GM18498 (cell line): ENCODE data around the gene PHKG1.
"Not testable (repeated sequence)": the region's sequence is repeated elsewhere in the genome, so short reads cannot be mapped to it uniquely, and the experiment has no call there.

ENCODE experiments used
- ATAC-seq: cut with Tn5 transposase; IDR thresholded peaks from one replicate; pipeline ENCODE4 v1.9.1; 2021; ENCODE audit warnings: mild to moderate bottlenecking, moderate library complexity; ENCODE audit not compliant: unreplicated experiment

PHKG1 gene

DNA sequence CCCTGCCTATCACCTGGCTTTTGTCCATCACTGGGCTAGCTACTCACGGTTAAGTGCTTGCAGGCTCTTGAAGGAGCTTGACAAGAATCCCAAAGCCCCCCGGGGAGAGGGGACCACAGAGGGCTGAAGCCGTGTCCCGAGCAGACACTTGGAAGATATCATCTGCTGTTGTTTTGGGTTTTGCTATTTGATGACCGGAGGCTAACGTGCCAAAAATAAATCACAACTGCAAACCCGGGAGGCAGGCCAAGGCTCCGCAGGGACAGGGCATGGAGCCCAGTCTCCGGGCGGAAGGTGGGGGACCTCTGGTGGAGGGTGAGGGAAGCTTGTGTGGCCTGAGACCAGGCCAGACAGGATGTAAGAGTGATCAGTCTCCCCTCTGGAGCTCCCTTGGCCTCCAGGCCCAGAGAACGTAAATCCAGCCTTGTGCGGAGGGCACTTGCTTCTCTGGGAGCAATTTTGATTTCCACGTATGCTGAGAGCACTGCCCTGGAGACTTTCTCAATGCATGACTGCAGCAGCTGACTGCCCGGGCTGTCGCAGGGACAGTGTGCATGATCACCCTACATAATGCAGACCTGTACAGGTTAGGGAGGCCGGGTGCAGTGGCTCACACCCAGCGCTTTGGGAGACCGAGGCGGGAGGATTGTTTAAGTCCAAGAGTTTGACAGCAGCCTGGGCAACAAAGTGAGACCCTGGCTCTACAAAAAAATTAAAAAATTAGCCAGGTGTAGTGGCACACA, at the start of gene PHKG1:
PHKG1 (minus strand) TSS at position 164 of the 743 bp plus-strand sequence. CDS start 4,011 bp downstream, outside the sequence.
- ATAC-seq, result no peak

DNA sequence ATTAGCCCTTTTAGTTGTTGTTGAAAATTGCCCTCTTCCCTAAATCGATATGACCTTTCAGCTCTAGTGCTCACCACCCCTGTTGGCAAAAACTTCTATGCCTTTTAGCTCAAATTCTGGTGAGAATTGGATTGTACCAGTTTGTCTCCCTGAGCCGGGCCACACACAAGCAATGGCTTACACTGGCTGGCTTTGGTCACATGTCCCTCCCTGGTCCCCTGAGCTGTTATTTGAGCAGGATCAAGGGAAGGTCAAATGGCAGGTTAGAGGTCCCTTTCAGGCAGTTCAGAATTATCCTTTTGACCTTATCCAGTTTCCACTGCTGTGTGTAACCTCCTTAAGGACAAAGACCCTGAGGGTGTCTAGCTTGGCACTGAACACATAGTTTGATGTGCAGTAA, 38.3 kb upstream of the PHKG1 start:
- not testable (repeated sequence) for ATAC-seq

DNA sequence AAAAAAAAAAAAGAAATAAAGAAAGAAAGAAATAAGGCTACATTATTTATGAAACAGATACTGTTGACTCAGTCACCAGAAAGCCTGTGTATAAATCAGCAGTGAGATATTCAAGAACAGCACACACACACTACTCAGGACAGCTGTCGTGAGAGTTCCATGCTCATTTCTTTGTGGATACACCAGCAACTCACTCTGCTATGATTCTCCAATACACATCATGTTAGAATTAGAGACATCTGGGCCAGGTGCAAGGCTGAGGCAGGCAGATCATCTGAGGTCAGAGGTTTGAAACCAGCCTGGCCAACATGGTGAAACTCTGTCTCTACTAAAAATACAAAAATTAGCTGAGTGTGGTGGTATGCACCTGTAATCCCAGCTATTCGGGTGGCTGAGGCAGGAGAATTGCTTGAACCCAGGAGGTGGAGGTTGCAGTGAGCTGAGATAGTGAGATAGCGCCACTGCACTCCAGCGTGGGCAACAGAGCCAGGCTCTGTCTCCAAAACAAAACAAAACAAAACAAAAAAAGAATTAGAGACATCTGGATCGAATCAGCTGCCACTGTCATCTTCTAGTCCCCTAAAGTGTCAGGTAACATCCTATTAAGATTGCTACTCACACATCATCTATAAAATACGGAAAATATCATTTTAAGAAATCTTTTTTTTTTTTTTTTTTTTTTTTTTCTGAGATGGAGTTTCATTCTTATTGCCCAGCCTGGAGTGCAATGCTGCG, 34.7 kb upstream of the PHKG1 start:
- ATAC-seq, result no peak

DNA sequence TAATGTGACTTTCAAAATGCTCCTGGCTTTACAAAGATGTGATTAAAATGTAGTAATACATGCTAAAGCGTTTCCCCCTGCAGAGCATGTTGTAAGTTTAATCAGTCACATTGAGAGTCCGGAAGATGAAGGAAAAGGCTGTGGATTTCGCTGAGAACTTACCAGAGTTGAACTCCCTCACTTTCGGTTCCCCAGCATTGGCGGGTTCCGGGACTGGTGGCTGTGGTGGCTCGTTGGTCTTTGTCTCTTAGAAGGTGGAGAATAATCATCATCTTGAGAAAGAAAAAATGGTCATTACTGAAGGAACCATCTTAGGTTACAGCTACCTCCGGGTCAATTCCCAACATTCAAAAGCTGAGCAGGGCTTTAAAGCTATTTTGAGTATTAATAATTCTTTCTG, 33.1 kb upstream of the PHKG1 start:
- ATAC-seq, result no peak

DNA sequence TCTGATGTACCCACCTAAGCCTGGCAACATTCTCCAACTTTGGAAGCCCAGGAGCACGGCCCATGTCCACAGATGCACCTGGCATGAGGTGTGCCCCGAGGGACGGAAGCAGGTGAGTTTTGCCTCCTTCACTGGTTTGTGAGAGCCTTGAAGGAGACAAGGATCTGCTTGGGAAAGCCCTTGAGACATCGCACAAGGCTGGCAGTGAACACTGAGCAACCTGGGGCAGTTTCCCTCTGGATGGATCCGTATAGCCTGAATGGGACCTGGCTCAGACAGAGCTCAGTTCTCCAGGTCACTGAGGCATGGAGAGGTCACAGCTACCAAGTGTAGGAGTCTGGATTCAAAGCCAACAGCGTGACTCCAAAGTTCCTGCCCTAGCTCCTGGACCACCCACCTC, 32.2 kb upstream of the PHKG1 start:
- ATAC-seq, result no peak

DNA sequence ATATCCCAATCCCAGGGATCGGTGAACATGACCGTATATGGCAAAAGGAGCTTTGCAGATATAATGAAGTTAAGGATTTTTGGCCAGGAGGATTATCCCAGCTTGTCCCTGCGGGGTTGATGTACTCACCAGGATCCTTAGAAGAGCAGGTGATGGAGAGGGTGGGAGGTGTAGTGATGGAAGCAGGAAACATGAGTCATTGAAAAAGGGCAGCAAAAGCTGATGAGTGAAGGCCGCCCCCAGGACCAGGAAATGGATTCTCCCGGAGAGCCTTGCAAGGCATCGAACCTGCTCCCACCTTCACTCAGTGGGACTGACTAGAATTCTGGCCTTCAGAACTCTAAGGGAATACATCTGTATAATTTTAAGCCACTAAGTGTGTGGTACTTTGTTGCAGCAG, 28.7 kb upstream of the PHKG1 start:
- ATAC-seq, result no peak

DNA sequence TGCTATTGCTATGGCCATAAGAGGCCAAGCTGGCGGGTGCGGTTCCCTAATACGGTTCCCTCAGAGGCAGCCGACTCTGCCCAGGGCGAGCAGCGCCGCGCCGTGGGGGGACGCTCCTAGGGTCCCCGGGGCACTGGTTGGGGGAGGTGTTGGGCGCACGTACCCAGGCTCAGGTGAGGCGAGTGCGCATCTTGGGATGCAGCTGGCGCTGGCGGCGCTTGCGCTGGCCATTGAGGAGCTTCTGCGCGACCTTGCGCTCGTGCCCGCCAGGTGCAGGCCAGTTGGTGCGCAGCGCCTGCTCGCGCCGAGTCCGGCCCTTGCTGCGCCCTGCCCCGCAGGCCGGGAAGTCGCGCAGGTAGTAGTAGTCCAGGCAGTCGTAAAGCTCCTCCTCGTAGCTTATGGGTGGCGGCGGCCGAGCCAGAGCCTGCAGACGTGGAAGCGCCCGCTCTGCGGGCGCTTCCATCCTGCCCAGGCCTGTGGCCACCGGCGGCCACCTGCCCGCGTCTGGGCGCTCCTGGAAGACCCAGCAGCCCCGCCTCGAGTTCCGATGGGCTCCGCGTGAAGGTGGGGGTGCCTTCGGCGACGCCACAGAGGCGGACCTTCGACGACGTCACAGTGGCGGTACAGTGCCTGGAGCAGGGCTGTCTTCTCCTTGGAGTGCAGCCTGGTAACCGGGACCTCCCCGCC, 23.2 kb upstream of the PHKG1 start, which contains the start of gene NUPR2:
NUPR2 (minus strand) TSS at position 566 of the 687 bp plus-strand sequence; CDS start at position 463, 103 bp downstream.
- no peak for ATAC-seq

DNA sequence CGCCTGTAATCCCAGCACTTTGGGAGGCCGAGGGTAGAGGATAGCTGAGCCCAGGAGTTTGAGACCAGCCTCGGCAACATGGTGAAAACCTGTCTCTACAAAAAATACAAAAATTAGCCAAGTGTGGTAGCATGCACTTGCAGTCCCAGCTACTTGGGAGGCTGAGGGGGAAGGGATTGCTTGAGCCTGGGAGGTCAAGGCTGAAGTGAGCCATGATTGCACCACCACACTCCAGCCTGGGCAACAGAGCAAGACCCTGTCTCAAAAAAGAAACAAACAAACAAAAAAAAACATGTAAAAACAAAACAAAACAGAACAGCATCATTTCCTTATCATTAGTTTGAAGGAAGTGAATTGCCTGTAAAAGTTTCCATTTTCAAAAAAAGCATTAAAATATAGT, 19.5 kb upstream of the PHKG1 start:
- not testable (repeated sequence) for ATAC-seq

DNA sequence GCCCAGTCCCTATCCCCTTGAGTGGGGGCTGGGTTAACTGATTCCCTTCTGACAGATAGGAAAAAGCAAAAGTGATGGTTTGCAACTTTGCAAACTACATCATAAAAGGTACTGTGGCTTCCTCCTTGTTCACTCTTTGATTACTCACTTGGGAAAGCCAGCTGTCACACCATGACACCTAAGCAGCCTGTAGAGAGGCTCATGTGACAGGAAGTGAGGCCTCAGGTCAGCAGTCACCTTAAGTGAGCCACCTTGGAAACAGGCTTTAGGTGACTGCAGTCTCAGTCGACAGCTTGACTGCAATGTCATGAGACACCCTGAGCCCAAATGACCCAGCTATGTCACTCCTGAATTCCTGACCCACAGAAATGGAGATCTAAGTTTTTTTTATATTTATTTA, 17.9 kb upstream of the PHKG1 start:
- ATAC-seq, result no peak

DNA sequence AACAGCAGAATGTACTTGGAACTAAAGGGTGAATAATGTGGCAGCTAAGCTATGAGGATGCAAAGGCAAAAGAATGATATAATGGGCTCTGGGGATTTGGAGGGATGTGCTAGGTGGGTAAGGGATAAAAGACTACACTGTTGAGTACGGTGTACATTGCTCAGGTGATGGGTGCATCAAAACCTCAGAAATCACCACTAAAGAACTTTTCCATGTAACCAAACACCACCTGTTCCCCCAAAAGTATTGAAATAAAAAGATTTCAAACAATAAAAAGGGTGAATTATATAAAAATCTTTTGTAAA, 15.2 kb upstream of the PHKG1 start:
- ATAC-seq, result no peak

DNA sequence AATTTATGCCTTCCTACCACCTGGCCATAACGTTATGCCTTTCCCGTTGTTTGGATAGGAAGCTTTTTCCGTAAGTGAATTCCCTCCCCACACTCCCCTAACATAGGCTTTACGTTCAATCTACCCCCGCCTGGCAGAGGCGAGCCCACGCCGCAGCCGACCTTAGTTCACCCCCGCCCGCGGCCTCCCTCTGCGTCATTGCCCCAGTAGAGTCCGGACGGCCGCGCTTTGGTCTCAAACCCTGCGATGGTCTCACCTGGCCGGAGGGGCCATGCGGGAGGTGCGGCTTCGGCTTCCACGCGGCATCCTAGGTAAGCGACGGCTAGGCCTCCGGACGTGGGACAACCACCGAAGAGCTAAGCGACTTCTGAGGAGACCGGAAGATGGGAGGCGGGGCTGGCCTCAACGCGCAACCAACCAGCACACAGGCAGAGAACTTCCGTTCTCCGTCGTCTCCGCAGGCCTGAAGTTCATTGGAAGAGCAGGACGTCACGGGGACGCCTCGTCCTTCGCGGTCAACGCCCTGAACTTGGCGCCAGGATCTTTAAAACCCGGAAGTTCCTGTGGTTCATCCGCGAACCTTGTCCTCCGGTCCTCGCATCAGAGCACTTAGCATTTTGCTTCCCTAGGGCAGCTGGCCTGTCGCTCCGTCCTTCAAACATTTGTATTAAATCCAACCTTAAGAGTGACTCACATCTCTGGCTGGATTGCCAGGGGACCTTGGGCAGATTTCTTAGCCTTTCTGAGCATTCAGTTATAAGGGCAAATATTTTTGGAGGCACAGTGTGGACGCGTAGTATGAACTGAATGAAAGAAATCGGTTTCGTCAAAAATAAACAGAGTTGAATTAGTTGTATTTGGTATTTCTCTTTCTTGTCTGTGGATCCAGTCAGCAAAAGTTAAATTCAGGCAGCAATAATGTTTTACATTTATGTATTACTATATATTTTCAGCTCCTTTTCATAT, 13.6 kb upstream of the PHKG1 start, which contains the start of gene CHCHD2:
CHCHD2 (minus strand) TSS at position 369 of the 966 bp plus-strand sequence; CDS start at position 306, 63 bp downstream.
- peak; percentile 100 for ATAC-seq

DNA sequence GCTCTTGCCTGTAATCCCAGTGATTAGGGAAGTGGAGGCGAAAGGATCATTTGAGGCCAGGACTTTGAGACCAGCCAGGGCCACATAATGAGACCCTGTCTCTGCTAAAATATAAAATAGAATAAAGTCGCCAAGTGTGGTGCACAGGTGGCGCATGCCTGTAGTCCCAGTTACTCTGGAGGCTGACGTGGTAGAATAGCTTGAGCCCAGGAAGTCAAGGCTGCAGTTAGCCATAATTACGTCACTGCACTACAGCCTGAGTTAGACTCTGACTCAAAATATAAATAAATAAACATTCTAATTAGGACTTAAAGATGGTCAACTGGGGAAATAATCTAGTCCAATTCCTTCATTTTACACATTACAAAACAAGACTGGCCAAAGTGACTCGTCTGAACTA, 12.8 kb upstream of the PHKG1 start:
- peak; percentile 29 for ATAC-seq

DNA sequence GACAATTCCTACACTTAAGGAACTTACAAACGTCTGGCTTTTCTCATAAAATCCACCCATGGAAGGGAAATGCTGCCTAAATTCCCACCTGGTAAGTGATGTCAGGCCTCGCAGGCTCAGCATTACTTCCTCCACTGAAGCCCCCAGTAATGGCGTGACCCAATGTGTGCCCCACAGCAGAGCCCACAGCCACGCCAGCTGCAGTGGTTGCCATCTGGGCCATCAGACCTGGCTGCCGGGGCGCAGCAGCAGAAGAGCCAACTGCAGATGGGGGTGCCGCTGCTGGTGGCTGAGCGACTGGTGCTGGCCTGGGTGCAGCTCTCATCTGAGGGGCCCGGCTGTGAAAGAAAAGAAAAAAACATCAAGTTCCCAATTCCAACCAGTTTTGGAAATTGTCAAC, 11.4 kb upstream of the PHKG1 start:
- ATAC-seq, result not testable (repeated sequence)

DNA sequence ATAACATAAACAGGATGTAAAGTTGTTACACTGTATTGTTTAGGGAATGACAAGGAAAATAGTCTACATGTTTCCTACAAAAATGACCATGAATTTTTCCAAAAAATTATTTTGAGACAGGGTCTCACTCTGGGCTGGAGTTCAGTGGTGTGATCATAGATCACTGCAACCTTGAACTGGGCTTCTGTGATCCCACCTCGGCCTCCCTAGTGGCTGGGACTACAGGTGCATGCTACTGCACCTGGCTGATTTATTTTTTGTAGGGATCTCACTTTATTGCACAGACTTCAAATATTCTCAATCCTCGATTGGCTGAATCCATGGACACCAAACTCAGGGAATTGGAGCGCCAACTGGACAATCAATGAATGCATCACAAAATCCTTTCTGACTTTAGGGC, 6.9 kb upstream of the PHKG1 start:
- no peak for ATAC-seq

DNA sequence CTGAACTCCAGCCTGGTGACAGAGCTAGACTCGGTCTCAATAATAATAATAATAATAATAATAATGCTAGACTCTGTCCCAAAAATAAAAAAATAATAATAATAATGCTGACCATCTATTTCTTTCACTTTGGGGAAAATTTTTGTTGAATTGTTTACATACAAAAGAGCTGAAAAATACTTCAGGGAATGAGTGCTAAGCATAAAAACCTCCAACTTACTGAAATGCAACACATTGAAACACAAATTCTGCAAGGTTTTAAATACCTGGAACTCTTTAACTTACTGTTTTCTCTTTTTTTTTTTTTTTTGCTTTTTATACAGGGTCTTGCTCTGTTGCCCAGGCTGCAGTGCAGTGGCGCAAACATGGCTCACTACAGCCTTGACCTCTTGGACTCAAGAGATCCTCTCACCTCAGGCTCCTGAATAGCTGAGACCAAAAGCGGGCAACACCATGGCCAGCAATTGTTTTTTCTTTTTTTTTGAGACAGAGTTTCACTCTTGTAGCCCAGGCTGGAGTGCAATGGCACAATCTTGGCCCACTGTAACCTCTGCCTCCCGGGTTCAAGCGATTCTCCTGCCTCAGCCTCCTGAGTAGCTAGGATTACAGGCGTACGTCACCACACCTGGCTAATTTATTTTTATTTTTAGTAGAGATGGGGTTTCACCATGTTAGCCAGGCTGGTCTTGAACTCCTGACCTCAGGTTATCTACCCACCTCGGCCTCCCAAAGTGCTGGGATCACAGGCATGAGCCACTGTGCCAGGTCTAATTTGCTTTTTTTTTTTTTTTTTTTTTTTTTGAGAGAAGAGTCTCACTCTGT, 5.6 kb upstream of the PHKG1 start:
- not testable (repeated sequence) for ATAC-seq

DNA sequence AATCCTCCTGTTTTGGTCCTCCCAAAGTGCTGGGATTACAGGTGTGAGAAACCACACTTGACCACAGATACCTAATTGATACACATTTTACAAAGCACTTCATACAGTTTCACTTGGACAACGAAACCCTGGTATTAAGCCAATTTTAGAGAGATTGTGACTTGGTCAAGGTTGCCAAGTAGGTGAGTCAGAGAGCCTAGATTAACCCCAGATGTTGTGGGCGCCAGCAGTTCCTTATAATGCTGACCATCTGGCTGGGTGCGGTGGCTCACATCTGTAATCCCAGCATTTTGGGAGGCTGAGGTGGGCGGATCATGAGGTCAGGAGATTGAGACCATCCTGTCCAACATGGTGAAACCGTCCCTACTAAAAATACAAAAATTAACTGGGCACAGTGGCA, 4.9 kb upstream of the PHKG1 start:
- ATAC-seq, result no peak

DNA sequence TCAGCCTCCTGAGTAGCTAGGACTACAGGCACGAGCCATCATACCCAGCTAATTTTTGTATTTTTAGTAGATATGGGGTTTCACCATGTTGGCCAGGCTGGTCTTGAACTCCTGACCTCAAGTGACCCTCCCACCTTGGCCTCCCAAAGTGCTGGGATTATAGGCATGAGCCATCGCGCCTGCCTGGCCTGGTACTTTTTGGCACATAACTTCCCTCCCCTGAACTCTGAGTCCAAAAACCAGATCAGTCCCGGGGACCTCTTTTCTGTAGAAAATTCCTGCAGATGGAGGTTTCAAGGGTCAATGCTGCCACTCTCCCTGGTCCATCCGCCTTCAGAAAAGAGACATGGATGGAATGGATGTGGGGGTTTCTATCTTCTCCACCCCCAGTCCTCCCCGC, 364 bp downstream of the PHKG1 start:
- not testable (repeated sequence) for ATAC-seq

DNA sequence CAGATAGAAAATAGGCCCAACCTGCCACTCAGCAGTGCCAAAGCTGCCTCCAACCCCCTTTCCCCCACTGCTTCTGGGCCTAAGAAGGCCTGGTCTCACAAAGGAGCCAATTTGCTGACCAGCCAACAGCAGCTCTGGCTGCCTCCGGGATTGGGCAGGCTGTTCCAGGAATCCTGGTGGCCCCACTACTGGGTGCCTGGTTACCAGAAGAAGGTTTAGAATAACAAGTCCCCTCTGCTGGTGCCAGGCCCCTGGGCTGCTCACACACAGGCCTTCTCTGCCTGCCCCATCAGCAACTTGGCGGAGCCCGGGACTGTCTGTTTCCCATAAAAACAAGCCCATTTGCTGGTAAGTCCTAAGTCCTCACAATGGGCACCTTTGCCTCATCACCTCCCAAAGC, 1.2 kb downstream of the PHKG1 start:
- ATAC-seq, result no peak

DNA sequence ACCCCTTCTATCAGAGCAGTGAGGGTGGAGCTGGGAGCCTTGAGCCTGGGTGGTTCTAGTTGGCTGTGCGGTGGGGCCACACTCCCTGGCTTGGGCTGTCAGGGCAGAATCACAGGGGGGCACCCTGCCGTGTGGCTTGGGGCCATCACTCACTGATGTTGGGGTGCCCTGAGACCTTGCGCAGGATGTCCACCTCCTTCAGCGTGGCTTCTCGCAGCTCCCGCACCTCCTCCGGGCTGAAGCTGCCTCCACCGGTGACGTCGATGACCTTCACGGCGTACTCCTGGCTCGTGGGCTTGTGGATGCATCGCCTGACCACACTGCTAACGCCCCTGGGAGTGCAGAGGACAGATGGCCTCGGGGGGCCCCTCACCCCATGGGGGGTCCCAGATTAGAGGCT, 5.3 kb downstream of the PHKG1 start:
- no peak for ATAC-seq

DNA sequence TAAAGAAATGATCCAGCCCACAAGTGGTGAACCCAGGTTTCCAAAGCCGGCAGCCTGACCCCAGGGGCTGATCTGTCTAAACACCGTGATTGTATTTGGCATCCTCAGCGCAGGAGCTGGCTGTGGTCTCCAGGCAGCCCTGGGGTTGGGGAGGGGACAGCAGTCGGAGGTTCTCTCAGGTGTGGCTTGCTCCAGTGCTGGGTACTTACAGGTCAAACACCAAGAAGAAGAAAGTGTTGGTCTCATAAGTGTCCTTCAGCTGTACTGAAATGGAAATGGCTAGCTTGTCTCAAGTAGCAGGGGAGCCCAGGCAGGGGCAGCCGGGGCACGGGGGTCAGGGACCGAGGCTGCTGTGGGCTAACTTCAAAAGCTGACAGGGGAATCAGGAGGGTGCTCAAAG, 6.0 kb downstream of the PHKG1 start:
- ATAC-seq, result no peak
